Skin epidermis (tissue), 12 donors: ENCODE measurements around the gene LAS1L.
"Not testable (repeated sequence)": the region's sequence is repeated elsewhere in the genome, so short reads cannot be mapped to it uniquely, and the experiment has no call there.

Source experiments
- H3K27ac ChIP-seq, 21 experiments: fragments of 200-600 bp; sonication (generic) in 11 of 21; one replicate each; pipeline ENCODE4 v1.5.0; 2020; ENCODE audit warnings: mild to moderate bottlenecking in 3 of 21, inconsistent platforms in 2 of 21, moderate library complexity in 2 of 21
- H3K4me3 ChIP-seq, 7 experiments: fragments of 200-600 bp; sonication (generic) in 2 of 7; one replicate each; pipeline ENCODE4 v1.5.0; 2020; ENCODE audit warnings: inconsistent platforms in 2 of 7, mild to moderate bottlenecking in 2 of 7, moderate library complexity in 1 of 7

Gene LAS1L

GRCh38 chrX:65534450-65535292, at the start of gene LAS1L:
Gene LAS1L (minus strand): TSS chrX:65534787. CDS start chrX:65534715, 72 bp downstream.
- Histone ChIP-seq H3K27ac (peak within 1 kb of the TSS in 19 of 21 experiments; percentile 28 to 83 (median 69)), H3K4me3 (peak within 1 kb of the TSS; percentile 56 to 79 (median 71))

DNA sequence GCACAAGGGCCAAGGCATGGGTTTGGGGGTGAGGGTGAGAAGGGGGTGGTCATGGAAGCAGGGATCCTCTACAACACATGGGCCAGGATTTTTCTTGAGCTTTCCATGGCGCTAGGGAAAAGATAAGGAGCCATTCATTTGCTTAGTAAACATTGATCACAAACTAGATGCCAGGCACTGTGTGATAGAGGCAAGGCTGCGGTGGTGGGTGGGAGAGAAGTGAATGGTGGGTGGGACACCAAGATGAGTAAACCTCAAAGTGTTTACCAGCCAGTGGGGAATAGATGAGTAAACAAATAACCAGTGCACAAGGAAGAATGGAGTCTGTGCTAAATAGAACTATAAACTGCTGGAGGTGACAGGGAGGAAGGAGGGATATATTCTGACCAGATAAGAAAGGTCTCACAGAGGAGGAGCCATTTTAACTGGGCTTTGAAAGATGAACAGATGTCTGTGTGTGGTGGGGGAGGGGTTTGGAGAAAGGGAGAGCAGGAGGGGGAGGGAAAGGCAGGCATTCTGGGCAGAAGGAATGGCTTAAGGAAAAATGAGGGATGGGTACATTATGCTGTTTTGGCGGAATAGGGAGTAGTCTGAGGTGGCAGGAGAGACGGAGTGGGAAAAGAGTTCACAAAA, 48.0 kb upstream of the LAS1L start:
- Histone ChIP-seq H3K4me3 (no peak overlapping the region), H3K27ac (no peak overlapping the region)

- H3K27ac ChIP-seq: no peak overlapping the region
- no peak overlapping the region for H3K4me3 ChIP-seq
These were observed 47.2 kb upstream of the LAS1L start for GRCh38 chrX:65581661-65582339.

- Histone ChIP-seq H3K27ac (no peak overlapping the region), H3K4me3 (no peak overlapping the region)
These were observed 43.8 kb upstream of the LAS1L start for GRCh38 chrX:65578346-65578745.

GRCh38 chrX:65576160-65576559, 41.6 kb upstream of the LAS1L start:
- Histone ChIP-seq H3K4me3 (no peak overlapping the region), H3K27ac (no peak overlapping the region)

DNA sequence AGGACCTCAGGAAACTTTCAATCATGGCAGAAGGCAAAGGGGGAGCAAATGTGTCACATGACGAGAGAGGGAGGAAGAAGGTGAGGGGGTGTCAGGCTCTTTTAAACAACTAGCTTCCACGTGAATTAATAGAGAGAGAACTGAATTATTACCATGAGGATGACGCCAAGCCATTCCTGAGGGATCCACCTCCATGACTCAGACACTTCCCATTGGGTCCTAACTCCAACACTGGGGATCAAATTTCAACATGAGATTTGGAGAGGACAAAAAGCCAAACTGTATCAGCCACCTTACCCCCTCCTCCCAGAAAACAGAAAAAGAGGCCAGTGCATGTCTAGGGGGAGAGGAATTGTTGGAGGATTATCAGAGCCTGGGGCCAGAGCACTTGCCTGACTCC, 40.4 kb upstream of the LAS1L start:
- H3K4me3 ChIP-seq: no peak overlapping the region
- no peak overlapping the region for H3K27ac ChIP-seq

GRCh38 chrX:65574356-65574755, 39.8 kb upstream of the LAS1L start:
- no peak overlapping the region for H3K4me3 ChIP-seq
- H3K27ac ChIP-seq: no peak overlapping the region

- Histone ChIP-seq H3K4me3 (no peak overlapping the region), H3K27ac (no peak overlapping the region)
These were observed 38.4 kb upstream of the LAS1L start for GRCh38 chrX:65572971-65573370.

- not testable (repeated sequence) for H3K4me3 ChIP-seq, H3K27ac ChIP-seq
These were observed 28.3 kb upstream of the LAS1L start for GRCh38 chrX:65562850-65563249.

- Histone ChIP-seq H3K27ac (no peak overlapping the region), H3K4me3 (no peak overlapping the region)
These were observed 17.1 kb upstream of the LAS1L start for GRCh38 chrX:65551489-65552339.

DNA sequence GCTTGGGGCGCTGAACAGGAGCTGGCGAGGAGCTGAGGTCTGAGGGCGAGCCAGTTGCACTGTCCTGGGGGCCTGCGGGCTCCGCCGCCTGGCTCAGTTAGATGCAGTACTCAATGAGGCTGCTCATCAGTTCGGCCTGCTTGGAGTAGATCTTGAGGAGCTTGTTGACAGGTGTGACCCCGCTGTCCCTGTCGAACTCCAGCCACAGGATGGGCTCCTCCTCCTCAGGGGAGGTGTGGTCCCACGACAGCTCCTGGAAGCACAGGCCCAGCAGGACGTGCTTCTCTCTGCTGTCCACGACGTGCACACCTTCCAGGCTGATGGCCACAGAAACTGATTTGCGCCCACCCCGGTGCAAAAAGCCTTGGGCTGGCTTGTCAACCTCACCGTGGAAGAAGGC, 16.5 kb upstream of the LAS1L start:
- Histone ChIP-seq H3K27ac (no peak overlapping the region), H3K4me3 (no peak overlapping the region)

DNA sequence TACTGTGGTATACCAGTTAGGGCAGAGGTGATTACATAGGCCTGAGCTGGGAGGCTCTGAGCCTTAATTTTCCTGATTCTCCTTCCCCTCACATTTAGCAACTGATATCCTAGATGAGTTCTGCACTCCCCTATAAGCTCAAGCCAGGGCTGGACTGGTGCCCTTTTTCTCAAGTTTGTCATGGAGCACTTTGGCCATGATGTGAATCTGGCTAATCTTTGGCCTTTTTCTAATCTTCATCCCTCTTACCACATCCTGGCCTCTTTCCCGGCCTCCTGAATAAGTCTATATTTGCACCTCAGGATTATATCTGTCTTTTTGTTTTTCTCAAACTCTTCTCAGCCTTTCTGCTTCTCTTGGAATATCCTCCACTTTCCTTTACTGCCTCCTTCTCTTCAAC, 10.9 kb upstream of the LAS1L start:
- H3K27ac ChIP-seq: no peak overlapping the region
- H3K4me3 ChIP-seq: no peak overlapping the region

DNA sequence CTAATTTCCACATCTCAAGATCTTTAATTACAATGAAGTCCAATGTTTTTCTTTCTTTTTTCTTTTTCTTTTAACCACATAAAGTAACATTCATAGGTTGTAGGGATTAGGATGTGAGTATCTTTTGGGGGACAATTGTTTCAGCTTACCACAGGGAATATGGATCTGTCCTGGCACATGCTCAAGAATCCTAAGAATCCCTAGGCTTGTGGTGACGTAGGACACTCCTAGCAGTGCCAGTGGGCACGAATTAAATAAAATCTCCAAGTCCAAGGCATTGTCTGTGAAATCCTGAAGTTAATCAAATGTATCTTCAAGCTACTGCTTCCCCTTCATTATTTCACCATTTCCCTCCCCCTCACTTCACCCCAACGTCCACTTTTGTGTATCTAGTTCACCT, 2.6 kb upstream of the LAS1L start:
- H3K27ac ChIP-seq: no peak overlapping the region
- no peak overlapping the region for H3K4me3 ChIP-seq

DNA sequence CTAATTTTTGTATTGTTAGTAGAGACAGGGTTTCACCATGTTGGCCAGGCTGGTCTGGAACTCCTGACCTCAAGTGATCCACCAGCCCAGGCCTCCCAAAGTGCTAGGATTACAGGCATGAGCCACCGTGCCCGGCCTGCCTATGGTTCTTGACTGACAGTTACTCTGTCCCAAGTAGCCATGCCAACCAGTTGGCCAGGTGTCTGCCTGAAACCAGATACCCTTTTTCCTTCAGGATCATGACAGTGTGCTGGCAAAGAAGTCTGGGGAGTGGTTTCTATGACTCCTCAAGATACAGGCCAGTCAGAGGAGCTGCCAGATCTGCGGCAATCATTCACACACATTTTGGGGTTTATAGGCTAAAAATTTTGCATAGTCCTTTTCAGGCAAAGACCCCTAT, 1.7 kb upstream of the LAS1L start:
- H3K4me3 ChIP-seq: no peak overlapping the region
- H3K27ac ChIP-seq: no peak overlapping the region

- H3K4me3 ChIP-seq: no peak overlapping the region
- H3K27ac ChIP-seq: no peak overlapping the region
These were observed 2.6 kb downstream of the LAS1L start for GRCh38 chrX:65532016-65532415.

DNA sequence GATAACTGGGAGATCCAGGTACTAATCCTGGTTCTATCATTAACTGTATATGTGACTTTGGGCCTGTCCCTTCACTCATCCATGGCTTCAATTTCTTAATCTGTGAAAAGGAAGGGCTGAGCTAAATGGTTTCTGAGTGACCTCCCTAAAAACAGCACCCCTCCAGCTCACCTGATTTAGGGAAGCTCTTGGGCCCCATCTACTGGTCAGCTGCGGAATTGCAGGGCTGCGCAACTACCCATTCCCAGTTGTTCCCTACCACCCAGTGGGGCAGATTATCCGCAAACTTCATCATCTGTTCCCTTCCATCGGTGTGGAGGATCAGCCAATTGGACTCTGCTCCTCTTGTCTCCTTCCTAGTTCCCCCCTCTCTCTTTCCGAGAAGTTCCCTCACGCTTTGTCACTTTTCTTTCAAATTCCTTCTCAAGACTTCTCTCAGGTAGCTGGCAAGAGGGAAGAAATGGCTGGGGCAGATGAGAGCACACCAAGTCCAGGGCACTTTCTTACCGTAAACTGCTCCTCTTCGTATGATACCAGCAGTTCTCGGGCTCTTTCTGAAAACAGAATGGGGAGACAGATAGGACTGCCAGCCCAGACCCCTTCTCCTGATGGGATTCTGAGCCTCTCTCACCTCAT, 5.8 kb downstream of the LAS1L start:
- Histone ChIP-seq H3K27ac (no peak overlapping the region), H3K4me3 (no peak overlapping the region)

DNA sequence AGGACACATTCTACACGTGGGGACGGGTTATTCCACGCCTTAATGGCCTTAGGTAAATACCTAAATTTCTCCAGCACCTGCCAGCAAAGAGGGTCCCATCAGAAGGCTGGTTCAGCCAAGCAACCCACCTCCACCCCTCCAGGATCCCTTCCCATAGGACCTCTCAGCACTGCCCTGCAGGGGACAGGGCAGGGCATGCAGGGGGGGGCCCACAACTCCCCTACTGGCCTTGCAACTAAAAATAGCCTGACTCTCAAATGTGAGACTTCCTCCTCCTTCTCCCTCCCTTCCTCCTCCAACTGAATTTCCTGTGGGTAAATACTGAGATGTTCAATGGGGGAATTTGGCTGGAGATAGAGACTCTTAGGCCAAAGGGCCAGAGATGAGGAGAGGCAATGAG, 6.3 kb downstream of the LAS1L start:
- no peak overlapping the region for H3K4me3 ChIP-seq
- no peak overlapping the region for H3K27ac ChIP-seq

DNA sequence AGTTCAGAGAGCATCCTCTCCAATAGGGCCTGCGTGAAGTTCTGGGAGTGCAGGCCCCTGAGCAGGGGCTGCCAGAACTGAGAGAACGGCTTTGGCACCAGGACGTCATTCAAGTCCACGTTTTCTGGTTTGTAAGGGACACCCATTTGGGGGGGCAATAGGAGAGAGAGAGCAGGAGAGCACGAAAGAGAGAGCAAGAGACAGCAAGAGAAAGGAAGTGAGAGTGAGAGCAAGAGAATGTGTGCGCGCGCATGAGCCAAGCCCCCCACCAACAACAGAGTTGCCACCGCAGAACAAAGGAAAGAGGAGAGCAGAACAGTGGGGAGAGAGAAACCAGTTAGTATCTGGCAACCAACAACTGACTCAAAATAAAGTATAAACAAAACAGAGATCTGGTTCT, 10.4 kb downstream of the LAS1L start:
- Histone ChIP-seq H3K4me3 (no peak overlapping the region), H3K27ac (no peak overlapping the region)

- H3K4me3 ChIP-seq: no peak overlapping the region
- no peak overlapping the region for H3K27ac ChIP-seq
These were observed 11.7 kb downstream of the LAS1L start for GRCh38 chrX:65522739-65523372.
